HG02973 (cell line): Measurements from ENCODE around the gene ACTA2.

Experiments
- ATAC-seq: cut with Tn5 transposase; IDR thresholded peaks from one replicate; pipeline ENCODE4 v1.9.1; 2021; ENCODE audit warnings: moderate library complexity; ENCODE audit not compliant: unreplicated experiment

ACTA2 gene

DNA sequence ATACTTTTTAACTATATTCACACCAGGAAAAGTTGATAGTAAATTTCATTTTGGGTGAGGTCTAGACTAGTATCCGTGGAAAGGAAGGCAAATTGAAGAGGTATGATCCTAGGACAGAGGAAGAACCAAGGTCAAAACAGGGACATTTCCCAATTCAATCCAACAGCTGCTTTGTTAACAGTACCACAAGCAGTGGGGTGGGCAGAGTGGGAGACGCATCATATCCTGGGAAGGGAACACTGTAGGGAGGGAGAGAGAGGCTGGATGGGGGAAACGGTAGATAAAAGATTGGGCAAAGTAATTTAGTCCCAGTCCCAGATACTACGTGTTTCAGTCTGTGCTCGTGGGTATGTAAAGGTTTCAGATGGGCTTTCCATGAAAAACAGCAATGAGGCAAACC lies 28.9 kb upstream of the ACTA2 start:
- ATAC-seq: no peak

DNA sequence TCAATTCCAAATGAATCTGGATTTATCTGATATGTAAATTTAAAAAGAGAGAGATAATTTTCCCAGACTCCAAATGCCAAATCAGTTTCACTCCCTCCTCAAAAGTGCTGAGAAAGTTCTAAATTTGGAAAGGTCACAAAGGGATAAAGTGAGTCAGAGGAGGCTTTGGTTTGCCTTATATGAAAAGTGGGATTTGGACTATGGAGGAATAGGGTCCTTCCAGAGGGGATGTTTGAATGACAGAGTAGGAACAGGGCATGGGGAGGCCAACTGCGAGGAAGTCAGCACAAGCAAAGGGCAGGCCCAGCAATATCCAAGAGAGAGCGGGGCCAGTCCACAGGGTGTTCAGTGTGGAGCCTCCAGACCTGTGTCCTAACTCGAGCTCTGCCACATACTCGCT lies 28.2 kb upstream of the ACTA2 start:
- no peak for ATAC-seq

DNA sequence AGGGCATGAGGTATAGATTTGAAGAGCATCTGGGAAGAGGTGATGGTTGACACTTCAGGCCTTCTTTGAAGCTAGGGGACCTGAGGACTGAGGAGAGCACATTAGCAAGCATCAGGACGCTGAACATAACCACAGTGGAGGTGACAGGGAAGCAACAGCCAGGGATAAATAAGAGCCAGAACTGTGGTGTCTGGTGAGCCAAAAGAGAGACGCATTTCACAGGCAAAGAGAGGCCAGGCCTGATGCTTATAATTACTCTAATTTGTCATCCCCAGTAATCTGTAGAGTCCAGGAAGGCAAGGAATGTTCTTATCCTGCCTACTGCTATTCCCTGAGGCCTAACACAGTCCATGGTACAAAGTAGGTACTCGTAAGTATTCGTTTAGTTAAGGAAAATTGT lies 27.7 kb upstream of the ACTA2 start:
- no peak for ATAC-seq

DNA sequence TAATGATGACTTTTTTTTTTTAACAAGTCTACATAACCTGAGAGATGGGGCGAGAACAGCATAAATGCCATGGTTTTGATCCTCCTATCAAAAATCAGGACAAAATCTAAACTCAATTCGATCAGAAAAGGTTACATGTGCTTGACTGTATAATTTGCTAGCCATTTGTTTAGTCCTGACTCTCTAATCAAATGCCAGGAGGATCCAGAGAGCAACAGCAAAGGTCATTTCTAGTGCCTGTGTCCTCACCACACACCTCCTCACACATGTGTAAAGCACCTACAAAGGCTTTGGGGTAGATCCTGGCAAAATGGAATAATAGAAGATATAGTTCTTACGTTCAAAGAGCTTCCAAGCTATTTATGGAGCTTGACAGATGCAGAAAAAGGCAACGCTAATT lies 27.0 kb upstream of the ACTA2 start:
- no peak for ATAC-seq

DNA sequence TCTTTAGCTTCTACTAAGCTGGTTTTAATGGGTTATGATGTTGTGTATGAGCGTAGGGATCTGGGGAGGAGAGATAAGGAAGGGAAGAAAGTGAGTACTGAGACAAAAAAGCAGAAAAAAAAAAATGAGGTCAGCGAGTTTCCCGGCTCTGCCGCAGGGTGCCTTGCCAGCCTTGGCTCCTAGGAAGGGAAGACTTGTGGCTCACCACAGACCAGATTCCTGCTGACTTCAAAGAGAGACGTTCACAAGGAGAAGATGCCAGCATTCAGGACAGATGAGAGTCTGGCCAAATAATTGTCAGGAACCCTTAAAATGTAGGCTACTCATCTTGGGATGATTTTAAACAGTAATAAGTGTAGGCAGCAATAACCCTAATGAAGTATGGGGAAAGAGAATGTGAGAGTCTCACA lies 26.6 kb upstream of the ACTA2 start:
- no peak for ATAC-seq

DNA sequence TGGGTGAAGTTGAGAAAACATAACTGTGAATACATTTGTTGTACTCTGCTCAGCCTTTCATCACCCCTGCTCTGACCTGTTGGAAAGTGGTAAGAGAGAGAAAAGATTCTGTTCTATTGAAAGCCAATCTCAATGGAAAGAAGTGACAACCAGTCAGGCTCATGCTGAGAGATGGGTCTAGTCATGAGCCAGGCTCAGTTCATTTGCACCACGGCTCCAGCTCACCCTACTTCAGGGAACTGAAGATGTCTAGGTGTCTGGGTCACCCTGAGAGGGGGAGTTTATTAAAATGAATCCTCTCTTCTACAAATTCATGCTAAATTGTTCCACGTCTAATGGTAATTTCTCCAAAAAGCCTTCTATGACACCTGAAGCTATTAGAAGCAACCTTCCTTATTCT lies 25.9 kb upstream of the ACTA2 start:
- ATAC-seq: no peak

DNA sequence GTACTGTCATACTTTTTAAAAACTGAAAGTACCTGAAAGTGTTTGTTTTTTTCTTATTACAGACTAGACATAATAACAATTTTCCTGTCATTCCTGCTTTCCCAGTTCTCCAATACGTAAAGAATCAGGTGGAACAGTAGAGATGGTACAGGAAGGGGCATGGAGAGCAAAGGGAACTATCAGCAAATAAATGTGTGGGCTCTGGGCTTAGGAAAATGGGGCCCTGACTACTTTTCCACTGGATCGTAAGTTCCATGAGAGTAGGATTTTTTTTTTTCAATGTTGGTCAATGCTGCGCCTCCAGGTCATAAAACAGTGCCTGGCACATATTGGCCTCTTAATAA lies 22.8 kb upstream of the ACTA2 start:
- no peak for ATAC-seq

DNA sequence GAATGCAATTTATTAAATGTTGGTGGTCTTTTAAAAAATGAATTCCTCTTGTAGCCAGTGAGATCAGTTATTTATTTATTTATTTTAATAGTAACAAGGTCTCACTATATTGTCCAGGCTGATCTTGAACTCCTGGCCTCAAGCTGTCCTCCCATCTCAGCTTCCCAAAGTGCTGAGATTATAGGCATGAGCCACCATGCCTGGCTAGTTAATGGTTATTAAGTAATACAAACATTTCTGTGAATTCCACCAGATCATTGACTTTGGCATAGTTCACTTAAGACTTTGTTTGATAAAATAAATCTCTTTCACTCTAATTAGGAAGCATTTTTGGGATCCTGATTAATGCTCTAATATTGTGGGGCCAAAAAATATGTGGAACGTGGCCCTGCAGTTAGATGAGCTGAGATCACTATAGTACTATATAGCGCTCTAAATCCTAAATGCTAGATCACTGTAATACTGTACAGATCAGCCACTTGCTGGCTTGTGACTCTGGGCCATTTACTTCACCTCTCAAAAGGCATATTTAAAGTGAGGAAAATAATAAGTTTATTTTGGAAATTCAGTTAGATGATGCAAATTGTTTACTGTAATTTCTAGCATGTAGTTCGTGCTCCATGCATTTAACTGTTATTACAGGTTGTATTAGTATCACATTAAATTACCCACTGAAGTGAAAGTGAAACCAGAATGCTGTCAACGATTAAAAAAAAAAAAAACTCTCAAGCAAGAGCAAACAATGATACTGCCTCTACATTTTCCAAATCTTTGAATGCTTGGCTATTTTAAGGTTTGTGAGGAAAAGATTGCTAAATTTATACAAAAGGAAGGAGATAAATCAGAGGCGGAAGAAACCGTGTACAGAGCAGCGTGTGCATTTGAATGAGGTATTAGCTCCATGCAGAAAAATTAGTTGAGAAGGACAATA lies 22.1 kb upstream of the ACTA2 start:
- ATAC-seq: no peak

DNA sequence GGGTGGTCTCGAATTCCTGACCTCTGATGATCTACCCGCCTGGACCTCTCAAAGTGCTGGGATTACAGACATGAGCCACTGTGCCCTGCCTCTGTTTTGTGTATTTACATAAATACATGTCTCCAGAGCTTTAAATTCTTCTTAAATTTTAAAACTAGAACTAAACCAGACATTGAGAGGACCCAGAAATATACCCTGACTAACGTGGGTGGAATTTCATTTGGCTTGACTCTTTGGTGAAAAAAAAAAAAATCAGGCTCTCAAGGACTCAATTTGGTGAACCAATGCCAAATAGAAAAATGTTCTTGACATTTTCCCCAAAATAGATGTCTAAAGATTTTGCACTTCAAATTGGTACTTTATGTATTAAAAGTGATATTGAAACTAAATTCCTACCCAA lies 21.4 kb upstream of the ACTA2 start:
- no peak for ATAC-seq

DNA sequence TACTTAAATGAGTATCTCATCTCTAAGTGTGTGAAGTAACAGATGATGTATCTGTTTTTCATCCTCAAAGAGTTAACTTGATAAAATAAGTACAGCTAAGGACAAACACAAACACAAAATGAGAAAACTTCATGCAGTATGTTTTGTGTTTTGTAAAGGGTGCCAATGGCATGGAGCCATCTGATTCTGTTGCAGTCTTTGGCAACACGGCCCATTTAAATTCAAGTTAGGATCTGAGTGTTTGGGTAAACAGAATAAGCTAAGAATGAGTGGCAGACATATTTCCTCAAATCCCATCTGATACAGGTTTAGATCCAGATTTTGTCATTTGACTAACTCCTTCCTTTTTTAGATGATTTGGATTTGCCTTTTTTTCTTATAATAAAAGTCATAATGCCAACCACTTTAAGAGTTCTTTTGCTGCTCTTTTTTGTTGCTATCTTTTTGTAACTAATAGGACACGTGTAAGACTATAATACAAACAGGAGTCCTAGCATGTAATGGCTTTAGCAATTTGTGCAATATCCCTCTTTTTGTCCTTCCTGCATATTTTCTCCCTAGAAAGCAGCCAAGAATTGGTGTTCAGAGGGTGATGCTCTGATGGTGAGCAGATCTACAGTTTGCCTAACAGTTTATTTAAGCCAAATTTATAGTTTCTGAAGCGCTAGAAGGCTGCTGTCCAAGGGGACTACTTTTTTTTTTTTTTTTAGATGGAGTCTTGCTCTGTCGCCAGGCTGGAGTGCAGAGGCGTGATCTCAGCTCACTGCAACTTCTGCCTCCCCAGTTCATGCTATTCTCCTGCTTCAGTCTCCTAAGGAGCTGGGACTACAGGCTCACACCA lies 18.9 kb upstream of the ACTA2 start:
- ATAC-seq: no peak

DNA sequence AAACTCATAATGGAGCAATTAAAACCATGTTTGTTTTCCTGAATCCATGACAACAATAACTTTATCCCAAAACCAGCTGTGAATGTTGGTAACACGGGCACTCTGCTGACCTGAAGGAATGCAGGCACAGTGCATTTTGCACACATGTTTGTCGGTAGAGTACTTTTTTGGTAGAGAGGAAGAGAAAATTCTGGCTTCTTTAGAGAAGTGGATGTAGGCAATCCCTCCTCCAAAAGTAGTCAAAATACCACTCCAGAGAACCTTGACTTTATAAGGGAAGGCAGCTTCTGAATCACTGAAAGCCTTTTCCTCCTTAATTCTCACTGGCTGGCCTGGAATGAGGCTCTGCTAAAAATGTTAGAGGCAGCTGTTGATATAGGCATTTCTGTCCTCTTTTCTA lies 15.8 kb upstream of the ACTA2 start:
- no peak for ATAC-seq

DNA sequence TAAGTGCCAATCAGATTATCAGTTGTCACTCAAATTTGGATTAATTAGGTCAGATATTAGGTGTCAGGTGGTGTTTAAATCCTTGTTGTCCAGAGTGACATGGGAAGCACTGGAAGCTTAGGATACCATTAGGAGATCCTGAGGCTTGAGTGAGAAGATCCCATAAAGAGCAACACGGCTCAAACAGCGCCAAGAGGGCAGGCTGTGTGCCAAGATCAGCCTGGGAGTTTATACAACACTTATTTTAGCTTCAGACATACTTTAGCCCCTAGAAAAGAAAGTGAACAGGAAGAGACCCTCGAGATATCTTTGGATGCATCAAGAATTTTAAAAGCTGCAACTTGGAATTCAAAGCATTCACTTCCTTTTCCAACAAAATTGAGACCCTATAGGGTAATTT lies 14.2 kb upstream of the ACTA2 start:
- ATAC-seq: no peak

DNA sequence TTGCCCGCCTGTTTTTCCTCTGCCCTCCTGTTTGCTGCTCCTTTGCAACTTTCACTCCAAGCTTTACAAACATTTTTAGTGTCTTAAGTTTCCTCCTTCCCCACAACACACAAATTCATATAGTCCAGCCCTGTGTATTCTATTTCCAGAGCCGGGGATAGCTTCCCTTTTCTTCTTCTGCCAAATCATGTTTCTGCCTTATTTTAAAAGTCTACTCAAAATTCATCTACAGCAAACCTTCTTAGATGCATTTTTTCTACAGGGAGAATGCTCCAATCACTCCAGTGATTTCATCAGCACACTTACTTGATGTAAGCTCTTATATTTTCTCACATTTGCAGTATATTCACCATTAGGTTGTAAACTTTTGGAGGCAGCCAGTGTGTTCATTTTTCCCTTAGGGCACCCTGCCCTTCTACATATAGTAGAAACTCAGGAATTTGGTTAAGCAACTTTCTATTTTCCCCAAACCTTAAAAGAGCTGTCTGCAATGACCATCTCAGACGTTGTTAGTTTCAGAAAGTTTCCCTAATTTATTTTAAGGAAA lies 12.4 kb upstream of the ACTA2 start:
- no peak for ATAC-seq

DNA sequence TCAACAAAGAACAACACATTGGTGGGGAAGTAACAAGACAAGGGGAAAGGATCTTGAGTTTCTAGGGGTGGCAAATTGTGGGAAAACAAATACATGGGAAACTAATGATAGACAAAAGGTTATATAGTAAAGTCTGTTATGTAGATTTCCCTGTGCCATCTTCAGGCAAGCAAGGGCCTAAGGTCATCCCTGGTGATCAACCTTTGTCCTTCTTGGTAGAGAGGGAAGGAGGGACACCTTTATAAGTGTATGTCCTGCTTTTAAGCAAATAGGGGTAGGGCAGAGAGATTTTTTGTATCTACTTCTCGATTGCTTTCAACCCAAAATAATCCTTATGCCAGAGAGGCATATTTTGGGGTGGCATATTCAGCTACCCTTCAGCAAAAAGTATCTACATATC lies 11.8 kb upstream of the ACTA2 start:
- ATAC-seq: no peak

DNA sequence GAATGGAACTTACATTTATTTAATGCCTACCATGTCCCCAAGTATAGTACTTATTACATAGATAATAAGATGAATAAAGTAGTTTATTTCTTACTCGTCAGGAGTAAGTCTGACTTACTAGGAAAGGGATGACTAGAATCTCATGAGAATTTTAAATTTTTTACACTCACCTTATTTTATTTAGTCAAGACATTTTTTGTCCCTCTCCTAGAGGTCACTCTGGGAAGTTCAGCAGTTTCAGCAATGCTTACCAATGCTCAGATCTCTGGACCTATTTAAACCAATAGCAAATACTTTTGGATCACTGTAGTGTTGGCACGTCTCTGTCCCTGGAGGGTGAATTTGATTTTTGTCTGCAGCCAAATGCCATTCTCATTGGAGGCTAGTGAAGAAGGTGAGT lies 10.7 kb upstream of the ACTA2 start:
- no peak for ATAC-seq

DNA sequence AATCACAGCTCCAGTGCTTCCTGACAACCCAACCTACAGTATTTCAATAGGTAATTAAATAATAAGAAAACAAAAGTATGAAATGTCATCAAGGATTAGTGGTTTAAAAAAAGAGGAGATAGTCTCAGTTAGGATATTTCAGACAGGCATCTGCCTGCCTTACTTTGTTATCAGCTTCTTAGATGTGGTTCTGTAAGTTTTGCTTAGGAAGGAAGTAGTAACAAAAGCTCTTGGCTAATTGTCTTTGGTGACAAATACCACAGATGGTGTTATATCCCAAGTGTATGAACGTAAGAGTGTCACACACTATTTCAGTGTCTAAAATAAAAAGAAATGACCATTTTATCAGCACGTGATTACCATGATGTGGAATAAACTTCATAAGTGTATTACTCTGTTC lies 9.8 kb upstream of the ACTA2 start:
- no peak for ATAC-seq

DNA sequence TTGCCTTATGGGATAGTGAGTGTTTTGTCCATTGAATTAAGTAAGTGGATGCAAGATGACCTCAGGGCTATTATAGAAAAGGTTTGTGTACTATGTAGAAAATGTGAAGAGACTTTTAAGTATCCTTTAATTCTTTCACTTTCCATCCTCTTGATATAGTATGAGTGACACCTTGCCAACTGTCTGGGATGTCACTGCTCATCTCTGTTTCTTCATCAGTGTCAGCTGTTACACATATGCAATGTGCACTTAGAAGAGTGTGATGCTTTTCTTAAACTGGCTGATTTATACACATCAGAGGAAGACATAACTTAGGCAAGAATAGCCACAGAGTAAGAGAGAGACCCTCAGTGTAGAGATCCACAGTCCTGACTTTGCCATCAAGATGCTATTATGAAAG lies 8.7 kb upstream of the ACTA2 start:
- ATAC-seq: no peak

DNA sequence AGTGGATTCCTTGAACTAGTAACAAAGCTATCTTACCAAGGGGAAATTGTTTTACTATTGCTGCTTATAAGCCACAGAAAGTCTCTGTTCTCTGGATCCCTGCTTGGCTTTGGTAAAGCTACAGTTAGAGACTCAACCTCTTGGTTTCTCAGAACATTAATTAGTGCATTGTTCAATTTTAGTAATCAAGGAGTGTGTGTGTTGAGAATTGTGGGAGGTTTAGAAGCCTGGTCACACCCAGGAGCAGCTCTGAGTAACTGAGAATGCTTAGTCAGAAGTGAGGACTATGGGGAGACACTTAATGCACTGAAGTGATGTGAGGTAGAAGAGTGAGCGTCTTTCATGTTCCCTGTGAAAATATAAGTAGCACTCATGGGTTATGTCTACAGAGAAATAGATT lies 8.2 kb upstream of the ACTA2 start:
- ATAC-seq: no peak

DNA sequence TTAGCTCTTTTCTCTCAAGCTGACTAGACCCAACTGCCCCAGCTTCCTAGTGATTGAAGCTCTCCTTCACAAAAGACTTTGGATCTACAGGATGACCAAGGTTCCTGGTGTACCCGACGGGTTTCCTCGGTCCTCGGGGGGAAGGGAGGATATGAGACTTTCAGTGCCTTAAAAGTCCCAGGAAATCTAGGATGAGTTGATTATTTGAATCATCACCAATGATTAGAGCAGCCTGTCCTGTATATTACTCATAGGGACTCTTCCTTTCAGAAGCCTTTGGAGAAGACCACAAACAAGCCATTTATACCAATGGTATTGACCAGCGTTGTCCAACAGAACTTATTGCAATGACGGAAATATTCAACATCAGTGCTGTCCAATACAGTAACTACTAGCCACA lies 6.1 kb upstream of the ACTA2 start:
- ATAC-seq: no peak

DNA sequence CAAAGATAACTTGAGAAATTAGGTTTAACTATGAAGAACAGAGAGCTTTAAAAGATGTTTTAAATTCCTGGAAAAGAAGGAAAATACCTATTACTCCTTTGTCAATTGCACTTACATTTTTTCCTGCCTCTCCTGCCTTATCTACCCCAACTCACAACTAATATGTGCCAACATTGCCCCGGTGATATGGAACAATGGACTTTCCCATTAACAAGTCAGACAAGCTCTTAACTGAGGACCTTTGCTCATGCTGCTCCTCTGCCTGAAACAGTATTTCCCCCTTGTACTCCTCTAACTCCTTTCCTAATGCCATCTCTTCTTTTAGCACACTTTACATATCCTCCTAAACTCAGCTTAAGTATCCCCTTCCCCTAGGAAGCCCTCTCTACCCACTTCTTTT lies 4.8 kb upstream of the ACTA2 start:
- ATAC-seq: no peak

DNA sequence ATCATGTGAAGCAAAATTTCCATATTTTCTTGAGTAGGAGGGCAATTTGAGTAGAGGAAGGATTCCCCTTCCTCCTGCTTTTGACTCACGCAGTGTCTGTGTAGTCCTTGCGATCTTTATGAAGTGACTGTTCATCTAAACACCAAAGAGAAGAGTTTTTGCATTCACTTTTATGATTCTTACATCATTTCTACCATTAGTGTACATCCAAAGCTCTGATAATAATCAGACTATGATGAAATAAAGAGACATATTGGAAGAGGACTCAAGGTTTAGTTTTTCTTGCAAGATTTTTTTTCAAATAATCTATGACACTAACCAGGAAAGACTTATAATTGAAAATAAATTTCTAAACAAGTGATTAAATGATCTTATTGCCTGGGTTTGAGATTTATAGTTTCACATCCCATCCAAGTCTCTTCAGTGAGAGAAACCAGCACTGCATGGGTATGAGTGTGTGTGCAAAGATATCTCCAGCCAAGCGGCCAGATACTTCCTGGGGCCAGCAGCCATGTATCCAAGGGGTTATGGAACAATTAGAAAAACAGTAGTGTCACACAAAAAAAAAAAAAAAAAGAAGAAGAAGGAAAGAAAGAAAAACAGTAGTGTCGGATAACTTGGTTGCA lies 2.0 kb upstream of the ACTA2 start:
- no peak for ATAC-seq

DNA sequence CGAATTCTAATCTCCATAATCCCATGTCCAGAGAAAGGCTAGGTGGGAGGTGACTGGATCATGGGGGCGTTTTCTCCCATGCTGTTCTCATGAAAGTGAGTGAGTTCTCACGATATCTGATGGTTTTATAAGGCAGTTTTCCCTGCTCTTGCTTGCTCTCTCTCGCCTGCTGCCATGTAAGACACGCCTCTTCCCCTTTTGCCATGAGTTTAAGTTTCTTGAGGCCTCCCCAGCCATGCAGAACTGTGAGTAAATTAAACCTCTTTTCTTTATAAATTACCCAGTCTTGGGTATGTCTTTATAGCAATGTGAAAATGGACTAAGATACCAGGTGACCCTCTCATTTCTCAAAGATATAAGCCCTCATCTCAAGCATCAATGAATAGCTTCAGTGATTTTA lies 1.1 kb upstream of the ACTA2 start:
- no peak for ATAC-seq
